Liver (tissue), 3 donors: ENCODE measurements around the gene SMARCB1.

Experiments used
- EGR1 ChIP-seq, 2 donors: IDR thresholded peaks; 2 replicates each; pipeline ENCODE4 v1.6.1; 2016 to 2018; ENCODE audit warnings: antibody characterized with exemption in 2 of 2, low read depth in 2 of 2
- GABPA ChIP-seq, 2 donors: IDR thresholded peaks in 1 of 2; conservative IDR thresholded peaks in 1 of 2; 2 replicates each; pipeline ENCODE4 v1.6.1; 2016; ENCODE audit warnings: antibody characterized with exemption in 2 of 2, mild to moderate bottlenecking in 1 of 2, moderate library complexity in 1 of 2
- HNF4A ChIP-seq, 2 donors: conservative IDR thresholded peaks; 2 replicates each; pipeline ENCODE4 v1.6.1; 2016; ENCODE audit warnings: antibody characterized with exemption in 2 of 2, mild to moderate bottlenecking in 2 of 2
- SP1 ChIP-seq: IDR thresholded peaks from 2 replicates; pipeline ENCODE4 v1.6.1; 2018; ENCODE audit warnings: antibody characterized with exemption, mild to moderate bottlenecking
- TF ChIP-seq, protein P1 (sequence below): IDR thresholded peaks from 2 replicates; pipeline ENCODE4 v1.6.1; 2016; ENCODE audit warnings: antibody characterized with exemption
- TF ChIP-seq, protein P2 (sequence below): fragments of 150-350 bp; IDR thresholded peaks from 2 replicates; pipeline ENCODE4 v1.5.1; 2017; ENCODE audit warnings: improper control_type of control experiment, low read depth, low read length; ENCODE audit not compliant: missing input control
- TF ChIP-seq, protein P3 (sequence below): IDR thresholded peaks from 2 replicates; pipeline ENCODE4 v1.6.1; 2016; ENCODE audit warnings: antibody characterized with exemption
- donor health status: healthy.
- donor health status: healthy.

DNA sequence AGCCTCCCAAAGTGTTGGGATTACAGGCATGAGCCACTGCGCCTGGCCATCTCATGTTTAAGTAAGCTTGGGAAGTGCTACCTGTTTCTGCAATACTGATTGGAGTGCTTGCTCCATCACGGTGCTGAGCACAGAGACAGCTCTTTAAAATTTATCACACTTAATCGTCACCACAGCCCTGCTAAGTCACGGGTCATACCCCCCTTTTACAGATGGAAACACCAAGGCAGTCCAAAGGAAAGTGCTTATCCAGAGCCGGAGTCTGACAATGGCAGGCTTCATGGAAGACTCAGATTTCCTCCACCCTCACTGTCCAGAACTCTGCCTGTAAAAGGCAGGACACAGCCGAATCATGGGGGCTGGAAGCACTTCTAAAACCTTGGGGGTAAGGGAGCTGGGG is 26.7 kb upstream of the SMARCB1 start:
- TF ChIP-seq, protein P1, sequence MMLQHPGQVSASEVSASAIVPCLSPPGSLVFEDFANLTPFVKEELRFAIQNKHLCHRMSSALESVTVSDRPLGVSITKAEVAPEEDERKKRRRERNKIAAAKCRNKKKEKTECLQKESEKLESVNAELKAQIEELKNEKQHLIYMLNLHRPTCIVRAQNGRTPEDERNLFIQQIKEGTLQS = no peak
- no peak for TF ChIP-seq HNF4A (conservative IDR thresholded peaks at IDR 0.05)
- no peak for TF ChIP-seq GABPA (IDR thresholded peaks at IDR 0.05 in 1 of 2, conservative IDR thresholded peaks at IDR 0.05 in 1 of 2)
- TF ChIP-seq, protein P2, sequence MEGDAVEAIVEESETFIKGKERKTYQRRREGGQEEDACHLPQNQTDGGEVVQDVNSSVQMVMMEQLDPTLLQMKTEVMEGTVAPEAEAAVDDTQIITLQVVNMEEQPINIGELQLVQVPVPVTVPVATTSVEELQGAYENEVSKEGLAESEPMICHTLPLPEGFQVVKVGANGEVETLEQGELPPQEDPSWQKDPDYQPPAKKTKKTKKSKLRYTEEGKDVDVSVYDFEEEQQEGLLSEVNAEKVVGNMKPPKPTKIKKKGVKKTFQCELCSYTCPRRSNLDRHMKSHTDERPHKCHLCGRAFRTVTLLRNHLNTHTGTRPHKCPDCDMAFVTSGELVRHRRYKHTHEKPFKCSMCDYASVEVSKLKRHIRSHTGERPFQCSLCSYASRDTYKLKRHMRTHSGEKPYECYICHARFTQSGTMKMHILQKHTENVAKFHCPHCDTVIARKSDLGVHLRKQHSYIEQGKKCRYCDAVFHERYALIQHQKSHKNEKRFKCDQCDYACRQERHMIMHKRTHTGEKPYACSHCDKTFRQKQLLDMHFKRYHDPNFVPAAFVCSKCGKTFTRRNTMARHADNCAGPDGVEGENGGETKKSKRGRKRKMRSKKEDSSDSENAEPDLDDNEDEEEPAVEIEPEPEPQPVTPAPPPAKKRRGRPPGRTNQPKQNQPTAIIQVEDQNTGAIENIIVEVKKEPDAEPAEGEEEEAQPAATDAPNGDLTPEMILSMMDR = no peak
- TF ChIP-seq SP1 = no peak
- TF ChIP-seq, protein P3, sequence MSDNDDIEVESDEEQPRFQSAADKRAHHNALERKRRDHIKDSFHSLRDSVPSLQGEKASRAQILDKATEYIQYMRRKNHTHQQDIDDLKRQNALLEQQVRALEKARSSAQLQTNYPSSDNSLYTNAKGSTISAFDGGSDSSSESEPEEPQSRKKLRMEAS = no peak
- no peak for TF ChIP-seq EGR1 (IDR thresholded peaks at IDR 0.05; ENCODE audit: low read depth in 2 of 2)
